WTC11 (cell line): Measurements from ENCODE around the gene UGT1A7. TPM values are rescaled to one million over a fixed set of nuclear protein-coding genes. Genes with fewer than 3 reads are reported as not detected.

Experiments
- ATAC-seq: fragments of 200-7000 bp; cut with Tn5 transposase; 2 replicates; pipeline ENCODE4 v1.10.0; 2021; ENCODE audit warnings: mild to moderate bottlenecking, moderate library complexity
- CTCF ChIA-PET: fragments of 300-600 bp; sonication (Branson Sonifier 250); formaldehyde crosslinking; loops from one replicate; lab custom pipeline; 2021; ENCODE audit warnings: antibody characterized with exemption; lab: Charles Lee
- POLR2A ChIA-PET: fragments of 350-600 bp; sonication (Branson Sonifier 250); formaldehyde crosslinking; loops from one replicate; lab custom pipeline; 2021; ENCODE audit warnings: antibody characterized with exemption; lab: Charles Lee
- DNase-seq: peaks from one replicate; pipeline ENCODE4 v3.0.0; 2021; ENCODE audit warnings: low spot score
- H3K27ac Mint-ChIP-seq: 2 replicates; pipeline ENCODE4 v1.8.0; 2021; ENCODE audit warnings: mixed read lengths
- H3K27me3 Mint-ChIP-seq: 2 replicates; pipeline ENCODE4 v1.8.0; 2021; ENCODE audit warnings: low read depth, mild to moderate bottlenecking, moderate library complexity, mixed read lengths
- H3K36me3 Mint-ChIP-seq: 2 replicates; pipeline ENCODE4 v1.8.0; 2021; ENCODE audit warnings: mixed read lengths
- H3K4me1 Mint-ChIP-seq: 2 replicates; pipeline ENCODE4 v1.8.0; 2022; ENCODE audit warnings: mixed read lengths
- H3K4me3 Mint-ChIP-seq: 2 replicates; pipeline ENCODE4 v1.8.0; 2021; ENCODE audit warnings: mild to moderate bottlenecking, moderate library complexity, mixed read lengths
- H3K9me3 Mint-ChIP-seq: 2 replicates; pipeline ENCODE4 v1.8.0; 2021; ENCODE audit warnings: mixed read lengths
- ATF1 ChIP-seq: sonication (generic); formaldehyde crosslinking; IDR thresholded peaks from 2 replicates; pipeline ENCODE4 v1.8.1; 2023; ENCODE audit warnings: mild to moderate bottlenecking, moderate library complexity, missing genetic modification reagents
- CBFB ChIP-seq: sonication (generic); formaldehyde crosslinking; IDR thresholded peaks from 2 replicates; pipeline ENCODE4 v1.8.1; 2022; ENCODE audit warnings: mild to moderate bottlenecking, low read depth, missing genetic modification reagents
- CREB1 ChIP-seq: sonication (generic); formaldehyde crosslinking; IDR thresholded peaks from 2 replicates; pipeline ENCODE4 v1.8.0; 2023; ENCODE audit warnings: mild to moderate bottlenecking, missing genetic modification reagents
- E2F4 ChIP-seq: sonication (generic); formaldehyde crosslinking; IDR thresholded peaks from 2 replicates; pipeline ENCODE4 v1.8.1; 2022; ENCODE audit warnings: low read depth, mild to moderate bottlenecking, moderate library complexity, missing genetic modification reagents, borderline replicate concordance
- ERG ChIP-seq: fragments of 250-450 bp; sonication (Bioruptor Pico); IDR thresholded peaks from 2 replicates; pipeline ENCODE4 v1.8.0; 2021; ENCODE audit warnings: mild to moderate bottlenecking
- FOXJ3 ChIP-seq: sonication (generic); formaldehyde crosslinking; IDR thresholded peaks from 2 replicates; pipeline ENCODE4 v1.9.0; 2021; ENCODE audit warnings: missing genetic modification reagents, mild to moderate bottlenecking, borderline replicate concordance
- FOXK1 ChIP-seq: sonication (generic); formaldehyde crosslinking; IDR thresholded peaks from 2 replicates; pipeline ENCODE4 v1.8.0; 2022; ENCODE audit warnings: mild to moderate bottlenecking, moderate library complexity, missing genetic modification reagents
- GTF2I ChIP-seq: fragments of 250-450 bp; sonication (Bioruptor Pico); conservative IDR thresholded peaks from 2 replicates; pipeline ENCODE4 v1.4.0; 2021; ENCODE audit warnings: mild to moderate bottlenecking
- HMGXB4 ChIP-seq: sonication (generic); formaldehyde crosslinking; IDR thresholded peaks from 2 replicates; pipeline ENCODE4 v1.8.1; 2023; ENCODE audit warnings: mild to moderate bottlenecking, moderate library complexity, missing genetic modification reagents
- JAZF1 ChIP-seq: fragments of 250-450 bp; sonication (Bioruptor Pico); IDR thresholded peaks from 2 replicates; pipeline ENCODE4 v1.9.0; 2021; ENCODE audit warnings: moderate library complexity, mild to moderate bottlenecking, inconsistent platforms
- KAT7 ChIP-seq: sonication (generic); formaldehyde crosslinking; IDR thresholded peaks from 2 replicates; pipeline ENCODE4 v1.8.1; 2023; ENCODE audit warnings: missing genetic modification reagents, mild to moderate bottlenecking, borderline replicate concordance
- MLX ChIP-seq: sonication (generic); formaldehyde crosslinking; IDR thresholded peaks from 2 replicates; pipeline ENCODE4 v1.8.1; 2023; ENCODE audit warnings: mild to moderate bottlenecking, missing genetic modification reagents, moderate library complexity
- NFE2L1 ChIP-seq: sonication (generic); formaldehyde crosslinking; IDR thresholded peaks from 2 replicates; pipeline ENCODE4 v1.8.1; 2023; ENCODE audit warnings: missing genetic modification reagents
- NFYB ChIP-seq: sonication (generic); formaldehyde crosslinking; conservative IDR thresholded peaks from 2 replicates; pipeline ENCODE4 v1.8.0; 2022; ENCODE audit warnings: low read depth, missing genetic modification reagents
- NR1H2 ChIP-seq: sonication (generic); formaldehyde crosslinking; IDR thresholded peaks from 2 replicates; pipeline ENCODE4 v1.9.0; 2021; ENCODE audit warnings: mild to moderate bottlenecking, moderate library complexity, missing genetic modification reagents
- PRRX2 ChIP-seq: fragments of 250-450 bp; sonication (Bioruptor Pico); IDR thresholded peaks from 2 replicates; pipeline ENCODE4 v1.8.0; 2021; ENCODE audit warnings: mild to moderate bottlenecking
- SMAD3 ChIP-seq: sonication (generic); formaldehyde crosslinking; IDR thresholded peaks from 2 replicates; pipeline ENCODE4 v1.8.0; 2022; ENCODE audit warnings: missing genetic modification reagents, mild to moderate bottlenecking, borderline replicate concordance
- SMAD4 ChIP-seq: sonication (generic); formaldehyde crosslinking; IDR thresholded peaks from 2 replicates; pipeline ENCODE4 v1.8.0; 2022; ENCODE audit warnings: mild to moderate bottlenecking, missing genetic modification reagents
- STAT6 ChIP-seq: sonication (generic); formaldehyde crosslinking; conservative IDR thresholded peaks from 2 replicates; pipeline ENCODE4 v1.8.1; 2023; ENCODE audit warnings: mild to moderate bottlenecking, low read depth, missing genetic modification reagents, moderate library complexity
- ZMAT4 ChIP-seq: fragments of 250-450 bp; sonication (Bioruptor Pico); IDR thresholded peaks from 2 replicates; pipeline ENCODE4 v1.9.0; 2021; ENCODE audit warnings: mild to moderate bottlenecking
- ZNF219 ChIP-seq: sonication (generic); formaldehyde crosslinking; IDR thresholded peaks from 2 replicates; pipeline ENCODE4 v1.8.0; 2023; ENCODE audit warnings: missing genetic modification reagents, mild to moderate bottlenecking, borderline replicate concordance
- ZNF281 ChIP-seq: sonication (generic); formaldehyde crosslinking; IDR thresholded peaks from 2 replicates; pipeline ENCODE4 v1.8.0; 2023; ENCODE audit warnings: mild to moderate bottlenecking, missing genetic modification reagents
- ZNF396 ChIP-seq: fragments of 250-450 bp; sonication (Bioruptor Pico); IDR thresholded peaks from 2 replicates; pipeline ENCODE4 v1.8.0; 2021; ENCODE audit warnings: mild to moderate bottlenecking, moderate library complexity, borderline replicate concordance
- ZNF423 ChIP-seq: fragments of 250-450 bp; sonication (Bioruptor Pico); IDR thresholded peaks from 2 replicates; pipeline ENCODE4 v2.1.2; 2022; ENCODE audit warnings: mild to moderate bottlenecking, moderate library complexity
- total RNA-seq: library from RNA; stranded (reverse); gene quantifications from 3 replicates; pipeline ENCODE4 v1.2.3, GENCODE V29; 2021

The UGT1A7 gene
- total RNA-seq, 1 experiment from 2014 or later, result not detected

GRCh38 chr2:233658610-233659009, 23.1 kb upstream of the UGT1A7 start:
- TF ChIP-seq STAT6 (CRISPR knock-in tag), result no peak
- TF ChIP-seq JAZF1 (CRISPR knock-in tag), result no peak
- no peak for TF ChIP-seq CBFB (CRISPR knock-in tag)
- TF ChIP-seq ATF1 (CRISPR knock-in tag), result no peak
- no peak for TF ChIP-seq ZNF281
- TF ChIP-seq E2F4 (CRISPR knock-in tag), result no peak
- TF ChIP-seq NFYB (CRISPR knock-in tag), result no peak
- no peak for TF ChIP-seq NR1H2 (CRISPR knock-in tag)
- no peak for TF ChIP-seq ZMAT4 (CRISPR knock-in tag)
- ATAC-seq, result no peak
- Mint-ChIP-seq H3K4me1 (no peaks in the 10 kb centered on the region), H3K27ac (no peak overlapping the region), H3K36me3 (no peaks in the 10 kb centered on the region), H3K27me3 (peaks cover 3% of the 10 kb centered on the region), H3K9me3 (0 out of 2 replicates have a peak, but pooled peaks cover 3% of the 10 kb centered on the region), H3K4me3 (no peak overlapping the region)
- no peak for DNase-seq
- POLR2A ChIA-PET, result no interaction called here
- CTCF ChIA-PET, result no interaction called here

GRCh38 chr2:233663911-233664310, 17.8 kb upstream of the UGT1A7 start:
- Mint-ChIP-seq H3K36me3 (no peaks in the 10 kb centered on the region), H3K9me3 (peaks cover 32% of the 10 kb centered on the region), H3K4me1 (no peaks in the 10 kb centered on the region), H3K27me3 (peaks cover 3% of the 10 kb centered on the region), H3K4me3 (no peak overlapping the region), H3K27ac (no peak overlapping the region)
- no peak for TF ChIP-seq ZNF219 (CRISPR knock-in tag)
- TF ChIP-seq KAT7 (CRISPR knock-in tag), result no peak
- TF ChIP-seq ERG (CRISPR knock-in tag), result no peak
- TF ChIP-seq GTF2I (CRISPR knock-in tag), result no peak
- no peak for TF ChIP-seq SMAD4 (CRISPR knock-in tag)
- no peak for TF ChIP-seq NFE2L1 (CRISPR knock-in tag)
- no peak for TF ChIP-seq FOXJ3 (CRISPR knock-in tag)
- no peak for TF ChIP-seq ZNF423 (CRISPR knock-in tag)
- no peak for TF ChIP-seq PRRX2 (CRISPR knock-in tag)
- TF ChIP-seq ZNF396 (CRISPR knock-in tag), result no peak
- no peak for TF ChIP-seq SMAD3
- TF ChIP-seq CREB1 (CRISPR knock-in tag), result no peak
- TF ChIP-seq FOXK1 (CRISPR knock-in tag), result no peak
- TF ChIP-seq MLX (CRISPR knock-in tag), result no peak
- no peak for TF ChIP-seq HMGXB4 (CRISPR knock-in tag)
- ChIA-PET CTCF (no interaction called here), POLR2A (no interaction called here)
- DNase-seq, result no peak
- ATAC-seq, result no peak
